Epithelial cell of proximal tubule (primary cell): ENCODE measurements around the gene IL19. TPM values are rescaled to one million over a fixed set of nuclear protein-coding genes. Genes with fewer than 3 reads are reported as not detected.

Experiments used
- DNase-seq: peaks from one replicate; pipeline ENCODE4 v3.0.0-alpha.2; 2011; ENCODE audit warnings: low read depth
- H3K4me3 ChIP-seq: 2 replicates; pipeline ENCODE4 v1.5.1; 2011; ENCODE audit warnings: low read depth, mild to moderate bottlenecking, low read length
- total RNA-seq: library from RNA; depleted of rRNA; stranded (reverse); fragments of >200 nt; gene quantifications from 2 replicates; pipeline ENCODE4 v1.2.3, GENCODE V29; 2015
- TF ChIP-seq, protein P1 (sequence below): conservative IDR thresholded peaks from 2 replicates; pipeline ENCODE4 v1.5.1; 2012; ENCODE audit warnings: low read depth, mild to moderate bottlenecking, low read length

The IL19 gene
- total RNA-seq, 1 donor from 2014 or later, result not detected

DNA sequence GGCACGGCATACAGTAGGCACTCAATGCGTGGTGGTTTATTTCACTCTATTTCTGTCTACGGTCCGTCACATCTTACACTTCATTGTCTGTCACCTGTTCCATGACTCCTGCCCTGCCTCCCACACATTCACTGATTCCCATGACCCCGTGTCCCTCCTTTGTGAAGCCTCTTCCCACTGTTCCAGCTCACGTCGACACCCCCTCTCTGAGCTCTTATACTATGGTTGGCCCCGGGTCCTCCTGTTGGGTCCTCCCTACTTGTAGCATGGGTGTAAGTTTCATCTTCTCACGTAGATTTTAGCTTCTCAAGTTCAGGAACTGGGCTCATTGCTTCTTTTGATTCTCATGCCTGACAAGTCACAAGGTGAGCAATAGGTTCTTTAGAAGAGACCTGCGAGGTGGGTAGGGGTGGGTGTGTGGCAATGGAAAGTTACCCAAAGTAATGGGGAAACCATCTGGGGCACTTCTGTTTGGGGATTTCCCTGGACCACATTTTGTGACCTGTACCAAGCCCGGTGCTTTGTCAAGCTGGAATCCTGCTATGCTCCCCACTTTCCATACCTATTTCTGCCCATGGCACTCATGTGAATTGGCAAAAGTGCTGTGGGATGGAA is 23.8 kb downstream of the IL19 start:
- H3K4me3 ChIP-seq, result no peak overlapping the region
- no peak for DNase-seq
- TF ChIP-seq, protein P1, sequence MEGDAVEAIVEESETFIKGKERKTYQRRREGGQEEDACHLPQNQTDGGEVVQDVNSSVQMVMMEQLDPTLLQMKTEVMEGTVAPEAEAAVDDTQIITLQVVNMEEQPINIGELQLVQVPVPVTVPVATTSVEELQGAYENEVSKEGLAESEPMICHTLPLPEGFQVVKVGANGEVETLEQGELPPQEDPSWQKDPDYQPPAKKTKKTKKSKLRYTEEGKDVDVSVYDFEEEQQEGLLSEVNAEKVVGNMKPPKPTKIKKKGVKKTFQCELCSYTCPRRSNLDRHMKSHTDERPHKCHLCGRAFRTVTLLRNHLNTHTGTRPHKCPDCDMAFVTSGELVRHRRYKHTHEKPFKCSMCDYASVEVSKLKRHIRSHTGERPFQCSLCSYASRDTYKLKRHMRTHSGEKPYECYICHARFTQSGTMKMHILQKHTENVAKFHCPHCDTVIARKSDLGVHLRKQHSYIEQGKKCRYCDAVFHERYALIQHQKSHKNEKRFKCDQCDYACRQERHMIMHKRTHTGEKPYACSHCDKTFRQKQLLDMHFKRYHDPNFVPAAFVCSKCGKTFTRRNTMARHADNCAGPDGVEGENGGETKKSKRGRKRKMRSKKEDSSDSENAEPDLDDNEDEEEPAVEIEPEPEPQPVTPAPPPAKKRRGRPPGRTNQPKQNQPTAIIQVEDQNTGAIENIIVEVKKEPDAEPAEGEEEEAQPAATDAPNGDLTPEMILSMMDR, result no peak

DNA sequence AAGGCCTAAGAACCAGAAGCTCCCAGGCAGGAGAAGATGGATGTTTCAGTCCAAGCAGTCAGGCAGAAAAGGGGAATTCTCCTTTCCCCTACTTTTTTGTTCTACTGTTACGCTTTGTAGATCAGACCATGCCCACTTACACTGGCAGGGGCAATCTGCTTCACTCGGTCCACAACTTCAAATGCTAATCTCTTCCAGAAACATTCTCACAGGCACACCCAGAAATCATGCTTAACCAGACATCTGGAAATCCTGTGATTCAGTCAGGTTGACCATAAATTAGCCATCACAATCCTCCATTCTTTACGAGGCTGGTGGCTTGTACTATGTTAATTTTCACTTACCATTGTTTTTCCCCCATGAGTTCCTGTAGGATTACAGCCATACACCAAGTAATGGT is 25.5 kb downstream of the IL19 start:
- TF ChIP-seq, protein P1, result no peak
- no peak overlapping the region for H3K4me3 ChIP-seq
- no peak for DNase-seq

DNA sequence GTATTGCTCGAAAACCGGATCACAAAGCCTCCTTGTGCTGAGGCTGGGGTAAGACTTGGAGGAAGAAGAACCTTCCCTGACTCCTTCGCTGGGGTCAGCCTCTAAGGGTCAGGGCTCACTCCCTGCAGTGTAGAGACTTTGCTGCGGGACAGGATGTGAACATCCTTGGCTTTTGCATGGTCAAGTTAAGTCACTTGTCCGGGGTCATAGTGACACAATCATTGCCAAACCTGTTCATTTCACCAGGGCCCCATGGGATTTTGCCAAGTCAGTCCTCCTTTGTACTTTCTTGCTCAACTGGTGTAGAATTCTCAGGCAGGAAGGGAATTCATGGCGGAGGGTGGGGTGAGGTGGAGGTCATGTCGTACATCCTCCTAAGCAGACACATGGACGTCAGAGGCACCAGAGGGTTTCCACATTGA is 26.4 kb downstream of the IL19 start:
- DNase-seq, result no peak
- no peak overlapping the region for H3K4me3 ChIP-seq
- TF ChIP-seq, protein P1, result no peak

DNA sequence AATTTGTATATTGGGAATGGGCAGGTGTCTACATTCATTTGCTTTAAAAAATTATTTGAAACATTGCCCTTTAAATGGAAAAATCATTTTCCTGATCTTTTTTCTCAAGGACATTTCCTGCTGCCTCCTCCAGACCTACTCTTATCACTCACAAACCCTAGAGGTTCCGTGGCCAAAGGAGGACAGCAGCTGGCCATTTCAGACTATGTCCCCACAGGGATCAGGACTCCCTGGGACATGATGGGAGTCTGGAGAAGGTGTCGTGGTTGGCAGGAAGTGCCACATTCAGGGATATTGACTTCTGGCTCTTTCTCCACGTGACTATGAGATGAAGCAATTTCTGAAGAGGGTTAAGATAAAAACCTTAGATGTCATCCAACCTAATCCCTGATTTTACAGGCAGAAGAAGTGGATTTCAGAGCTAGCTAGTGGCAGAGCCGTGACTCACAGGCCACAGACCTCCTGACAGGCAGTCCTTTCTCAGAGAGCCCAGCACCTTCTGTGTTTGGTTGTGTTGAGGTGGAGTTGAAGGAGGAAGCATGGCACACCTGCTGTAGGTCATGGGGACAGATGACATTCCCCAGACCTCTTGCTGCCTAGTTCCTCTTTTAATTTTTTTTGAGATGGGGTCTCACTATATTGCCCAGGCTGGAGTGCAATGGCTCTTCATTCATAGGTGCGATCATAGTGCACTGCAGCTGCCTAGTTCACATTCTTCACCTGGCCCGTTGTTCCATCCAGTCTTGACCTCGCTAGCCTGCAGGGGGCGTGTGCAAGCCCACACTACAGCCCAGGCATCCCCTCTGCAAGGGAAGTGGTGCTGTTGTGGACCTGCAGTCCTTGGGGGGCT is 27.2 kb downstream of the IL19 start:
- TF ChIP-seq, protein P1, result peak; percentile 70
- H3K4me3 ChIP-seq, result no peak overlapping the region
- DNase-seq, result no peak

DNA sequence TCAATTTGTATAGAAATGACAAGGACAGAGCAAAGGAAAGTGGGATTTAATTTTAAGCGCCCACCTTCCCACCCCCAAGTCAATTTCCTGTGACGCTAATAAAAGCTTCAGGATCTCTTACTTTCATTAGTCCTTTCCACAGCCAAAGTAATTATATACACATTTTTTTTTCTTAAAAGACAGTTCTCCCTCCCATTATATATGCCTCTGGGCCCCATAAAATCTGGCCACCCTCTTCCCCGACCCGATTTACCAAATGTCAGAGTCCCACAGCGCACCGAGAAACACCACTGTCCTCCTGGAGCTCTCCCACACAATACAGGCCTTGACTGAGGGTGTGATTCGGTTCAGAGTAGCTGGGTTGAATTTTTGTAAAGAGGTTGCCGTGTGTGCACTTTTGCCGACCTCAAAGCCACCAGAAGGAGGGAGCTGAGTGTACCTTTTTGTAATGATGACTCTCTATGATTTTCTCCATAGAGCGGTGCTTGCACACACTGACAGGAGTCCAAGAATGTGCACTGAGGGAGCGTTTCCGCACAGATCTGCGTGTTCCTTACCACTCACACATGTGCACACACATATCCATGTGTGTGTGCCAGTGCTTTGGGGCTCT is 27.9 kb downstream of the IL19 start:
- DNase-seq, result no peak
- H3K4me3 ChIP-seq, result no peak overlapping the region
- TF ChIP-seq, protein P1, result no peak

DNA sequence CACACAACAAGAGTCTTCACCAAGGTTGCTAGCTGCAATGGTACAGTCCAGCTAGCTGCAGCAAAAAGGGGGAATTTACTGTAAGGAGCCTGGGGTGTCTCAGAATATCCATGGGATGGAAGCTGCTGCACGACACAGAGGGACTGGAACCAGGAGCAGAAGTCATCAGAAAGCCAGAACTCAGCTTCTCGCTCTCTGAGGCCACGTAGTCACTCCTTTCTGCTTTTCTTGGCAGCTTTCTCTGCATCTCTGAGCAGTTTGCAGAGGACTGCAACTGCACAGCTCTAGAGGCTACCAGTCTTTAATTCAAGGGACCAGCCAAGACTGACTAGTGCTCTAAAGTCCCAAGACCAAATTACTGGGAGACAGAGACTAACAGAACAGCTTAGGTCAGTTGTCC is 28.7 kb downstream of the IL19 start:
- DNase-seq, result no peak
- H3K4me3 ChIP-seq, result no peak overlapping the region
- TF ChIP-seq, protein P1, result no peak
